ENCODE results near the gene MEX3A. TPM values are rescaled to one million over a fixed set of nuclear protein-coding genes. Genes with fewer than 3 reads are reported as not detected.

MEX3A gene
- total and polyA plus RNA-seq, 2 experiments from 2014 or later: 18.5 to 38.1 TPM

GRCh38 chr1:156075162-156075561 is 7.1 kb downstream of the MEX3A start:
- H3K36me3 ChIP-seq (ENCODE audit: insufficient read depth): no peaks in the 10 kb centered on the region; the same call in 1 of the 2 replicates
- peaks cover 37% of the 10 kb centered on the region for H4K20me1 ChIP-seq (replicated peaks; ENCODE audit: insufficient read depth)
- peaks cover 56% of the 10 kb centered on the region for H3F3A ChIP-seq (replicated peaks; ENCODE audit: low read depth)
- no peaks in the 10 kb centered on the region for H3K9me2 ChIP-seq (ENCODE audit: insufficient read depth)
- peak; percentile 2; the same call in 1 of the 3 replicates for ATAC-seq
- peaks cover 53% of the 10 kb centered on the region for H3K79me2 ChIP-seq (replicated peaks; ENCODE audit: insufficient read depth)
- Mint-ChIP-seq H3K4me3 (peak overlapping the region; percentile 49), H3K27me3 (ENCODE audit: insufficient read depth, low read depth, poor library complexity) (peaks cover 21% of the 10 kb centered on the region), H3K36me3 (ENCODE audit: low read depth) (peaks cover 64% of the 10 kb centered on the region), H3K4me1 (peaks cover 87% of the 10 kb centered on the region), H3K27ac (peak overlapping the region; percentile 26; the same call in 1 of the 2 replicates), H3K9me3 (no peaks in the 10 kb centered on the region; the same call in 2 of the 3 replicates)
- peak overlapping the region; percentile 99 for H3K4me2 ChIP-seq
- DNase-seq (ENCODE audit: low spot score): peak; percentile 50
- no peak overlapping the region for H2AFZ ChIP-seq
- H3K27ac ChIP-seq (ENCODE audit: low read depth): peak overlapping the region; percentile 83
- no peak for TF ChIP-seq REST (IDR thresholded peaks at IDR 0.05; ENCODE audit: unreplicated experiment)
- no peak for TF ChIP-seq EZH2 (IDR thresholded peaks at IDR 0.05; ENCODE audit: low read depth, unreplicated experiment)
- no peak for TF ChIP-seq STAT1 (IDR thresholded peaks at IDR 0.05; ENCODE audit: unreplicated experiment)
- TF ChIP-seq ZNF114 (CRISPR knock-in tag; IDR thresholded peaks at IDR 0.05): no peak
- TF ChIP-seq, protein P1, sequence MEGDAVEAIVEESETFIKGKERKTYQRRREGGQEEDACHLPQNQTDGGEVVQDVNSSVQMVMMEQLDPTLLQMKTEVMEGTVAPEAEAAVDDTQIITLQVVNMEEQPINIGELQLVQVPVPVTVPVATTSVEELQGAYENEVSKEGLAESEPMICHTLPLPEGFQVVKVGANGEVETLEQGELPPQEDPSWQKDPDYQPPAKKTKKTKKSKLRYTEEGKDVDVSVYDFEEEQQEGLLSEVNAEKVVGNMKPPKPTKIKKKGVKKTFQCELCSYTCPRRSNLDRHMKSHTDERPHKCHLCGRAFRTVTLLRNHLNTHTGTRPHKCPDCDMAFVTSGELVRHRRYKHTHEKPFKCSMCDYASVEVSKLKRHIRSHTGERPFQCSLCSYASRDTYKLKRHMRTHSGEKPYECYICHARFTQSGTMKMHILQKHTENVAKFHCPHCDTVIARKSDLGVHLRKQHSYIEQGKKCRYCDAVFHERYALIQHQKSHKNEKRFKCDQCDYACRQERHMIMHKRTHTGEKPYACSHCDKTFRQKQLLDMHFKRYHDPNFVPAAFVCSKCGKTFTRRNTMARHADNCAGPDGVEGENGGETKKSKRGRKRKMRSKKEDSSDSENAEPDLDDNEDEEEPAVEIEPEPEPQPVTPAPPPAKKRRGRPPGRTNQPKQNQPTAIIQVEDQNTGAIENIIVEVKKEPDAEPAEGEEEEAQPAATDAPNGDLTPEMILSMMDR (conservative IDR thresholded peaks at IDR 0.05; ENCODE audit: low read depth in 2 of 2): peak; percentile 6 to 41; a peak in 2 of 4 replicates
- no peak for TF ChIP-seq CREB1 (CRISPR knock-in tag; IDR thresholded peaks at IDR 0.05; ENCODE audit: low read depth)
- H3K27me3 ChIP-seq (ENCODE audit: insufficient read depth): no peaks in the 10 kb centered on the region
- H3K4me3 ChIP-seq: peak overlapping the region; percentile 54
- H3K4me1 ChIP-seq (ENCODE audit: insufficient read depth): peaks cover 82% of the 10 kb centered on the region

GRCh38 chr1:156074661-156075060 is 7.6 kb downstream of the MEX3A start:
- H4K20me1 ChIP-seq (replicated peaks; ENCODE audit: insufficient read depth): peaks cover 33% of the 10 kb centered on the region
- H3K9me2 ChIP-seq (ENCODE audit: insufficient read depth): no peaks in the 10 kb centered on the region
- H3F3A ChIP-seq (replicated peaks; ENCODE audit: low read depth): peaks cover 55% of the 10 kb centered on the region
- peak overlapping the region; percentile 50 for H3K27ac Mint-ChIP-seq
- peaks cover 48% of the 10 kb centered on the region for H3K79me2 ChIP-seq (replicated peaks; ENCODE audit: insufficient read depth)
- H3K27me3 Mint-ChIP-seq (ENCODE audit: insufficient read depth, low read depth, poor library complexity): peaks cover 21% of the 10 kb centered on the region
- no peaks in the 10 kb centered on the region; the same call in 1 of the 2 replicates for H3K36me3 ChIP-seq (ENCODE audit: insufficient read depth)
- H3K27me3 ChIP-seq (ENCODE audit: insufficient read depth): no peaks in the 10 kb centered on the region
- ATAC-seq (peak; percentile 1; the same call in 2 of the 3 replicates), DNase-seq (ENCODE audit: low spot score) (peak; percentile 45)
- peak overlapping the region; percentile 49 for H3K4me3 Mint-ChIP-seq
- no peaks in the 10 kb centered on the region; the same call in 2 of the 3 replicates for H3K9me3 Mint-ChIP-seq
- H3K4me1 ChIP-seq (ENCODE audit: insufficient read depth): peaks cover 77% of the 10 kb centered on the region
- H3K4me3 ChIP-seq: peak overlapping the region; percentile 54; the same call in 1 of the 2 replicates
- H3K27ac ChIP-seq (ENCODE audit: low read depth): peak overlapping the region; percentile 83
- peaks cover 83% of the 10 kb centered on the region for H3K4me1 Mint-ChIP-seq
- H3K36me3 Mint-ChIP-seq (ENCODE audit: low read depth): peaks cover 64% of the 10 kb centered on the region
- no peak overlapping the region for H2AFZ ChIP-seq
- H3K4me2 ChIP-seq: peak overlapping the region; percentile 99
- TF ChIP-seq, protein P2, sequence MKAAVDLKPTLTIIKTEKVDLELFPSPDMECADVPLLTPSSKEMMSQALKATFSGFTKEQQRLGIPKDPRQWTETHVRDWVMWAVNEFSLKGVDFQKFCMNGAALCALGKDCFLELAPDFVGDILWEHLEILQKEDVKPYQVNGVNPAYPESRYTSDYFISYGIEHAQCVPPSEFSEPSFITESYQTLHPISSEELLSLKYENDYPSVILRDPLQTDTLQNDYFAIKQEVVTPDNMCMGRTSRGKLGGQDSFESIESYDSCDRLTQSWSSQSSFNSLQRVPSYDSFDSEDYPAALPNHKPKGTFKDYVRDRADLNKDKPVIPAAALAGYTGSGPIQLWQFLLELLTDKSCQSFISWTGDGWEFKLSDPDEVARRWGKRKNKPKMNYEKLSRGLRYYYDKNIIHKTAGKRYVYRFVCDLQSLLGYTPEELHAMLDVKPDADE (IDR thresholded peaks at IDR 0.05): no peak
- TF ChIP-seq, protein P3, sequence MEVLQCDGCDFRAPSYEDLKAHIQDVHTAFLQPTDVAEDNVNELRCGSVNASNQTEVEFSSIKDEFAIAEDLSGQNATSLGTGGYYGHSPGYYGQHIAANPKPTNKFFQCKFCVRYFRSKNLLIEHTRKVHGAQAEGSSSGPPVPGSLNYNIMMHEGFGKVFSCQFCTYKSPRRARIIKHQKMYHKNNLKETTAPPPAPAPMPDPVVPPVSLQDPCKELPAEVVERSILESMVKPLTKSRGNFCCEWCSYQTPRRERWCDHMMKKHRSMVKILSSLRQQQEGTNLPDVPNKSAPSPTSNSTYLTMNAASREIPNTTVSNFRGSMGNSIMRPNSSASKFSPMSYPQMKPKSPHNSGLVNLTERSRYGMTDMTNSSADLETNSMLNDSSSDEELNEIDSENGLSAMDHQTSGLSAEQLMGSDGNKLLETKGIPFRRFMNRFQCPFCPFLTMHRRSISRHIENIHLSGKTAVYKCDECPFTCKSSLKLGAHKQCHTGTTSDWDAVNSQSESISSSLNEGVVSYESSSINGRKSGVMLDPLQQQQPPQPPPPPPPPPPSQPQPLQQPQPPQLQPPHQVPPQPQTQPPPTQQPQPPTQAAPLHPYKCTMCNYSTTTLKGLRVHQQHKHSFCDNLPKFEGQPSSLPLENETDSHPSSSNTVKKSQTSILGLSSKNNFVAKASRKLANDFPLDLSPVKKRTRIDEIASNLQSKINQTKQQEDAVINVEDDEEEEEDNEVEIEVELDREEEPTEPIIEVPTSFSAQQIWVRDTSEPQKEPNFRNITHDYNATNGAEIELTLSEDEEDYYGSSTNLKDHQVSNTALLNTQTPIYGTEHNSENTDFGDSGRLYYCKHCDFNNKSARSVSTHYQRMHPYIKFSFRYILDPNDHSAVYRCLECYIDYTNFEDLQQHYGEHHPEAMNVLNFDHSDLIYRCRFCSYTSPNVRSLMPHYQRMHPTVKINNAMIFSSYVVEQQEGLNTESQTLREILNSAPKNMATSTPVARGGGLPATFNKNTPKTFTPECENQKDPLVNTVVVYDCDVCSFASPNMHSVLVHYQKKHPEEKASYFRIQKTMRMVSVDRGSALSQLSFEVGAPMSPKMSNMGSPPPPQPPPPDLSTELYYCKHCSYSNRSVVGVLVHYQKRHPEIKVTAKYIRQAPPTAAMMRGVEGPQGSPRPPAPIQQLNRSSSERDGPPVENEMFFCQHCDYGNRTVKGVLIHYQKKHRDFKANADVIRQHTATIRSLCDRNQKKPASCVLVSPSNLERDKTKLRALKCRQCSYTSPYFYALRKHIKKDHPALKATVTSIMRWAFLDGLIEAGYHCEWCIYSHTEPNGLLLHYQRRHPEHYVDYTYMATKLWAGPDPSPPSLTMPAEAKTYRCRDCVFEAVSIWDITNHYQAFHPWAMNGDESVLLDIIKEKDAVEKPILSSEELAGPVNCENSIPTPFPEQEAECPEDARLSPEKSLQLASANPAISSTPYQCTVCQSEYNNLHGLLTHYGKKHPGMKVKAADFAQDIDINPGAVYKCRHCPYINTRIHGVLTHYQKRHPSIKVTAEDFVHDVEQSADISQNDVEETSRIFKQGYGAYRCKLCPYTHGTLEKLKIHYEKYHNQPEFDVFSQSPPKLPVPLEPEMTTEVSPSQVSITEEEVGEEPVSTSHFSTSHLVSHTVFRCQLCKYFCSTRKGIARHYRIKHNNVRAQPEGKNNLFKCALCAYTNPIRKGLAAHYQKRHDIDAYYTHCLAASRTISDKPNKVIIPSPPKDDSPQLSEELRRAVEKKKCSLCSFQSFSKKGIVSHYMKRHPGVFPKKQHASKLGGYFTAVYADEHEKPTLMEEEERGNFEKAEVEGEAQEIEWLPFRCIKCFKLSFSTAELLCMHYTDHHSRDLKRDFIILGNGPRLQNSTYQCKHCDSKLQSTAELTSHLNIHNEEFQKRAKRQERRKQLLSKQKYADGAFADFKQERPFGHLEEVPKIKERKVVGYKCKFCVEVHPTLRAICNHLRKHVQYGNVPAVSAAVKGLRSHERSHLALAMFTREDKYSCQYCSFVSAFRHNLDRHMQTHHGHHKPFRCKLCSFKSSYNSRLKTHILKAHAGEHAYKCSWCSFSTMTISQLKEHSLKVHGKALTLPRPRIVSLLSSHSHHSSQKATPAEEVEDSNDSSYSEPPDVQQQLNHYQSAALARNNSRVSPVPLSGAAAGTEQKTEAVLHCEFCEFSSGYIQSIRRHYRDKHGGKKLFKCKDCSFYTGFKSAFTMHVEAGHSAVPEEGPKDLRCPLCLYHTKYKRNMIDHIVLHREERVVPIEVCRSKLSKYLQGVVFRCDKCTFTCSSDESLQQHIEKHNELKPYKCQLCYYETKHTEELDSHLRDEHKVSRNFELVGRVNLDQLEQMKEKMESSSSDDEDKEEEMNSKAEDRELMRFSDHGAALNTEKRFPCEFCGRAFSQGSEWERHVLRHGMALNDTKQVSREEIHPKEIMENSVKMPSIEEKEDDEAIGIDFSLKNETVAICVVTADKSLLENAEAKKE (CRISPR knock-in tag; IDR thresholded peaks at IDR 0.05): no peak
- TF ChIP-seq CREB1 (CRISPR knock-in tag; IDR thresholded peaks at IDR 0.05; ENCODE audit: low read depth) (no peak), EZH2 (IDR thresholded peaks at IDR 0.05; ENCODE audit: low read depth, unreplicated experiment) (no peak)
